RWPE2 (cell line): ENCODE results near the gene KIF19.
"Not testable (repeated sequence)": the region's sequence is repeated elsewhere in the genome, so short reads cannot be mapped to it uniquely, and the experiment has no call there.

Experiments used
- ATAC-seq: fragments of 200-7000 bp; cut with Tn5 transposase; 3 replicates; pipeline ENCODE4 v1.9.1; 2021; ENCODE audit warnings: low read depth
- DNase-seq: peaks from one replicate; pipeline ENCODE4 v3.0.0-alpha.2; 2020; ENCODE audit warnings: low spot score
- H3K27ac ChIP-seq: fragments of 450-650 bp; 2 replicates; pipeline ENCODE4 v1.5.1; 2017; ENCODE audit warnings: mild to moderate bottlenecking; ENCODE audit not compliant: poor library complexity, severe bottlenecking
- H3K27me3 ChIP-seq: fragments of 250-450 bp; sonication (Bioruptor Pico); 2 replicates; pipeline ENCODE4 v1.5.1; 2021; ENCODE audit warnings: mild to moderate bottlenecking, moderate library complexity; ENCODE audit not compliant: insufficient read depth, poor library complexity, severe bottlenecking
- H3K36me3 ChIP-seq: fragments of 250-450 bp; sonication (Bioruptor Pico); 2 replicates; pipeline ENCODE4 v1.5.1; 2020; ENCODE audit warnings: low read depth, mild to moderate bottlenecking, moderate library complexity
- H3K4me1 ChIP-seq: fragments of 250-450 bp; sonication (Bioruptor Pico); 2 replicates; pipeline ENCODE4 v1.5.1; 2021; ENCODE audit warnings: mild to moderate bottlenecking, moderate library complexity; ENCODE audit not compliant: insufficient read depth, poor library complexity, severe bottlenecking
- H3K4me3 ChIP-seq: fragments of 250-450 bp; sonication (Bioruptor Pico); 2 replicates; pipeline ENCODE4 v1.5.1; 2021; ENCODE audit warnings: mild to moderate bottlenecking, moderate library complexity; ENCODE audit not compliant: severe bottlenecking
- H3K9me3 ChIP-seq: fragments of 250-450 bp; sonication (Bioruptor Pico); 2 replicates; pipeline ENCODE4 v1.5.1; 2021; ENCODE audit warnings: mild to moderate bottlenecking, moderate library complexity; ENCODE audit not compliant: severe bottlenecking
- CTCF ChIP-seq: fragments of 450-650 bp; IDR thresholded peaks from one replicate; pipeline ENCODE4 v1.5.1; 2017; ENCODE audit warnings: mild to moderate bottlenecking, moderate library complexity; ENCODE audit not compliant: poor library complexity, severe bottlenecking

KIF19 gene

GRCh38 chr17:74325743-74326379 lies at the start of gene KIF19:
TSS of gene KIF19 (plus strand) at chr17:74326226. CDS start at chr17:74326350, 124 bp downstream.
- Histone ChIP-seq H3K9me3 (no peaks in the 10 kb centered on the region), H3K4me3 (no peak within 1 kb of the TSS), H3K27ac (no peak within 1 kb of the TSS), H3K36me3 (no peaks in the 10 kb centered on the region), H3K27me3 (peaks cover 21% of the 10 kb centered on the region), H3K4me1 (no peaks in the 10 kb centered on the region)
- peak; percentile 78 for ATAC-seq
- no peak for DNase-seq
- no peak for TF ChIP-seq CTCF

DNA sequence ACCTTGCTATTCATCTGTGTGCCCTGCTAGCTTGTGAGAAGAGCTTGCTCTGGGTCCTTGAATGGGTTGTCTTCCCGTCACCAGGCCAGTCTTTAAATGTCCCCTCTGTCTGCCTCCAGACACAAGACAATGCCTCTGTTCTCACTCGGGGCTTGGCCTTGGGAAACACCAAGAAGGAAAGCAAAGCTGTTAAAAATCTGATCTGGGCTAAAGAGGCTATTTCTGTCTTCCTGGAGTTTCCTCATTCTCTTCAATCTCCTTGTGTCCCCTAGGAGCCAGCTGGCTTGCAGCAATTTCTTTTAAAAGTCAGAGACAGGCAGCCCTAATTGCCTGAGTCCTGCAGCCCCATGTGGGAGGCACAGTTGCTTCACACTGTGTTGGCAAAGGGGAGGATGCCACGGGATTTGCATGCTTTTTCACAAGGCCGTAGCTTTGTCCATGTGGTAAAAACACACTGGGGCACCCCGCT lies 49.5 kb upstream of the KIF19 start:
- Histone ChIP-seq H3K4me1 (no peaks in the 10 kb centered on the region), H3K27ac (no peak overlapping the region), H3K36me3 (no peaks in the 10 kb centered on the region), H3K4me3 (no peak overlapping the region), H3K9me3 (no peaks in the 10 kb centered on the region), H3K27me3 (peaks cover 36% of the 10 kb centered on the region)
- no peak for DNase-seq
- TF ChIP-seq CTCF = no peak
- no peak for ATAC-seq

GRCh38 chr17:74277935-74278334 lies 48.1 kb upstream of the KIF19 start:
- ATAC-seq (no peak), DNase-seq (no peak)
- H3K9me3 ChIP-seq = no peaks in the 10 kb centered on the region
- H3K27ac ChIP-seq = no peak overlapping the region
- peaks cover 34% of the 10 kb centered on the region for H3K27me3 ChIP-seq
- TF ChIP-seq CTCF = no peak
- peaks cover 2% of the 10 kb centered on the region for H3K4me1 ChIP-seq
- H3K36me3 ChIP-seq = no peaks in the 10 kb centered on the region
- H3K4me3 ChIP-seq = no peak overlapping the region

- H3K36me3 ChIP-seq, ATAC-seq, H3K4me3 ChIP-seq, H3K4me1 ChIP-seq, H3K27ac ChIP-seq, DNase-seq, H3K9me3 ChIP-seq: not testable (repeated sequence)
- peaks cover 18% of the 10 kb centered on the region for H3K27me3 ChIP-seq
Observed at GRCh38 chr17:74279617-74280016, 46.4 kb upstream of the KIF19 start.

DNA sequence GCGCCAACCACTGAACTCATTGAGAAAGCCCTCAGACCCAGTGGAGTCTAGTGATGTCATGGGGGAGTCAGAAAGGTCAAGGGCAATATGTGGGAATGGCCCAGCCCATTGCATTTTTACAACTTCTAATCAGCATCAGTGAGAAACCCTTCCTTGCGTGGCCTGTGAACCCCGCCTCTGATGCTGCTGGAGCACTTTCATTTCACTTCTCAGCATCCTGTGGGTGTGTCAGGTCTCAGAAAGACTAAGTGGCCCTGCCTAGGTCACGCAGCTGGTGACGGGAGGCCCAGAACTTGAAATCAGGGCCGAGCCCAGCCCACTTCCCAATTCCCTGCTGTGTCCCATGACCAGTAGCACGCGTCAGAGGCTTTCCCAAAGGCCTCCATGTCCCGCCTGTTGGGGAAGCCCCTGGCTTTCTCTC lies 45.9 kb upstream of the KIF19 start:
- DNase-seq (no peak), ATAC-seq (no peak)
- no peak for TF ChIP-seq CTCF
- Histone ChIP-seq H3K27me3 (peaks cover 13% of the 10 kb centered on the region), H3K36me3 (no peaks in the 10 kb centered on the region), H3K4me1 (peaks cover 2% of the 10 kb centered on the region), H3K4me3 (no peak overlapping the region), H3K9me3 (no peaks in the 10 kb centered on the region), H3K27ac (no peak overlapping the region)
